22Rv1 (cell line): ENCODE measurements around the gene DYNC1LI1.

Experiments used
- CTCF ChIP-seq: fragments of 450-650 bp; IDR thresholded peaks from 2 replicates; pipeline ENCODE4 v1.5.1; 2017; ENCODE audit warnings: mild to moderate bottlenecking
- ZFX ChIP-seq: fragments of 450-650 bp; IDR thresholded peaks from 2 replicates; pipeline ENCODE4 v1.6.1; 2017; ENCODE audit warnings: antibody characterized with exemption, borderline replicate concordance

GRCh38 chr3:32551087-32551486 is 19.6 kb downstream of the DYNC1LI1 start:
- TF ChIP-seq CTCF (no peak), ZFX (no peak)
